B cell (primary cell): ENCODE measurements around the gene EFR3B. TPM values are rescaled to one million over a fixed set of nuclear protein-coding genes. Genes with fewer than 3 reads are reported as not detected.

ENCODE experiments used
- ATAC-seq: fragments of 200-7000 bp; cut with Tn5 transposase; one replicate; pipeline ENCODE4 v1.10.0; 2021; ENCODE audit warnings: low read depth, mild to moderate bottlenecking, moderate number of reproducible peaks, moderate library complexity
- CTCF ChIA-PET: fragments of 350-600 bp; sonication (Branson Sonifier 250); formaldehyde crosslinking; loops from one replicate; lab custom pipeline; 2021; ENCODE audit warnings: antibody characterized with exemption, inconsistent platforms; lab: Charles Lee
- POLR2A ChIA-PET: fragments of 350-600 bp; sonication (Branson Sonifier 250); formaldehyde crosslinking; loops from one replicate; lab custom pipeline; 2021; ENCODE audit warnings: antibody characterized with exemption; lab: Charles Lee
- DNase-seq: peaks from one replicate; pipeline ENCODE4 v3.0.0; 2013
- H2AFZ ChIP-seq: 2 replicates; pipeline ENCODE4 v1.6.1; 2012; ENCODE audit warnings: mild to moderate bottlenecking, low read depth, low read length; ENCODE audit not compliant: insufficient read depth, poor library complexity, severe bottlenecking
- H3K27ac ChIP-seq, 2 donors: 1 replicate in 1 of 2; 2 replicates in 1 of 2; pipeline ENCODE4 v1.5.1; 2012 to 2013; ENCODE audit warnings: low read length in 2 of 2, mild to moderate bottlenecking in 2 of 2, moderate library complexity in 1 of 2
- H3K27me3 ChIP-seq, 4 experiments: fragments of 200-600 bp in 1 of 4; sonication (generic) in 1 of 4; replicated peaks in 1 of 4; 1 replicate in 2 of 4; 2 replicates in 2 of 4; pipeline versions ENCODE4 v1.6.1 to v1.7.0; 2013 to 2016; ENCODE audit warnings: low read length in 3 of 4, mild to moderate bottlenecking in 2 of 4, mixed read lengths in 1 of 4, moderate library complexity in 1 of 4; ENCODE audit not compliant: insufficient read depth in 4 of 4, control insufficient read depth in 3 of 4; ENCODE audit errors: control extremely low read depth in 1 of 4
- H3K36me3 ChIP-seq, 2 experiments: replicated peaks in 1 of 2; 1 replicate in 1 of 2; 2 replicates in 1 of 2; pipeline versions ENCODE4 v1.6.1 to v1.7.1; 2013; ENCODE audit warnings: low read length in 1 of 2; ENCODE audit not compliant: insufficient read depth in 2 of 2, control insufficient read depth in 1 of 2; ENCODE audit errors: control extremely low read depth in 1 of 2, extremely low read depth in 1 of 2
- H3K4me1 ChIP-seq, 2 donors: fragments of 200-600 bp in 1 of 2; sonication (generic) in 1 of 2; 1 replicate in 1 of 2; 2 replicates in 1 of 2; pipeline versions ENCODE4 v1.5.1 to v1.6.1; 2013 to 2017; ENCODE audit warnings: low read length in 2 of 2; ENCODE audit not compliant: control insufficient read depth in 2 of 2, insufficient read depth in 2 of 2
- H3K4me2 ChIP-seq: replicated peaks from 2 replicates; pipeline ENCODE3; 2012; ENCODE audit warnings: mild to moderate bottlenecking, low read depth, low read length; ENCODE audit not compliant: poor library complexity, severe bottlenecking
- H3K4me3 ChIP-seq, 5 experiments: fragments of 200-600 bp in 1 of 5; sonication (generic) in 1 of 5; 1 replicate in 3 of 5; 2 replicates in 2 of 5; pipeline versions ENCODE4 v1.5.1 to v1.7.0; 2011 to 2016; ENCODE audit warnings: low read length in 4 of 5, mild to moderate bottlenecking in 4 of 5, low read depth in 2 of 5, control low read depth in 1 of 5, moderate library complexity in 1 of 5; ENCODE audit not compliant: insufficient read depth in 1 of 5; ENCODE audit errors: control extremely low read depth in 1 of 5, extremely low read depth in 1 of 5
- H3K79me2 ChIP-seq: fragments of 200-600 bp; sonication (generic); one replicate; pipeline ENCODE4 v1.6.0; 2016; ENCODE audit warnings: low read length; ENCODE audit not compliant: control insufficient read depth, insufficient read depth
- H3K9ac ChIP-seq: fragments of 200-600 bp; sonication (generic); 2 replicates; pipeline ENCODE4 v1.6.1; 2017; ENCODE audit warnings: mild to moderate bottlenecking, low read length, moderate library complexity
- H3K9me3 ChIP-seq, 3 donors: one replicate each; pipeline versions ENCODE4 v1.6.1 to v1.7.1; 2013; ENCODE audit warnings: low read length in 2 of 3; ENCODE audit not compliant: control insufficient read depth in 2 of 3, insufficient read depth in 1 of 3; ENCODE audit errors: control extremely low read depth in 1 of 3
- H4K20me1 ChIP-seq: 2 replicates; pipeline ENCODE4 v1.6.0; 2012; ENCODE audit warnings: mild to moderate bottlenecking, low read length; ENCODE audit not compliant: insufficient read depth, control insufficient read depth, poor library complexity, severe bottlenecking
- H3K27ac Mint-ChIP-seq: one replicate; pipeline ENCODE4 v1.8.0; 2021; ENCODE audit warnings: mixed read lengths
- H3K27me3 Mint-ChIP-seq: one replicate; pipeline ENCODE4 v1.8.0; 2021; ENCODE audit warnings: mixed read lengths
- H3K4me1 Mint-ChIP-seq: one replicate; pipeline ENCODE4 v1.8.0; 2021; ENCODE audit warnings: mixed read lengths
- H3K4me3 Mint-ChIP-seq: one replicate; pipeline ENCODE4 v1.8.0; 2021; ENCODE audit warnings: mixed read lengths
- H3K9me3 Mint-ChIP-seq: one replicate; pipeline ENCODE4 v1.8.0; 2022; ENCODE audit warnings: mixed read lengths; ENCODE audit not compliant: insufficient read depth
- CTCF ChIP-seq: fragments of 200-600 bp; IDR thresholded peaks from one replicate; pipeline ENCODE4 v1.8.0; 2022; ENCODE audit warnings: antibody characterized with exemption, mild to moderate bottlenecking
- EZH2 ChIP-seq: IDR thresholded peaks from 2 replicates; pipeline ENCODE4 v1.6.1; 2012; ENCODE audit warnings: borderline replicate concordance, low read depth, mild to moderate bottlenecking, moderate library complexity, low read length; ENCODE audit not compliant: insufficient read depth, poor library complexity, severe bottlenecking
- WGBS: methylation state at CpG from one replicate; pipeline ENCODE4 v1.1.5; 2013; ENCODE audit warnings: missing lambda C conversion rate; ENCODE audit not compliant: insufficient coverage; 5-methylcytosine and 5-hydroxymethylcytosine counted together
- intact Hi-C: fragments of 100-400 bp; cut with micrococcal nuclease; formaldehyde crosslinking; loops from one replicate; pipeline ENCODE4 v1.10.0; 2022
- polyA plus RNA-seq: library from polyadenylated mRNA; depleted of rRNA; stranded (reverse); fragments of >200 nt; gene quantifications from 2 replicates; pipeline ENCODE4 v1.2.3, GENCODE V29; 2012
- total RNA-seq, 2 donors: library from RNA; stranded (reverse); fragments of 120-200 nt in 1 of 2; gene quantifications; 1 replicate in 1 of 2; 2 replicates in 1 of 2; pipeline versions ENCODE4 v1.2.3 to v1.2.4, GENCODE V29; 2013 to 2022

EFR3B gene
- total and polyA plus RNA-seq, 2 donors (not counting 1 experiment from before 2014, with no cell fraction given): 0.15 TPM; not detected in 1

GRCh38 chr2:25116956-25117355 lies 75.1 kb downstream of the EFR3B start:
- ChIA-PET POLR2A (no interaction called here), CTCF (interaction anchor here (0.9 kb wide), 1 partner anchor 11 kb away, joined by 4 read pairs; no protein-coding TSS in a partner anchor)
- DNase-seq: no peak
- H3K27ac ChIP-seq: no peak overlapping the region
- ATAC-seq: no peak
- H2AFZ ChIP-seq: no peak overlapping the region
- no peak overlapping the region for H3K9ac ChIP-seq
- H3K27ac Mint-ChIP-seq: no peak overlapping the region
- no peaks in the 10 kb centered on the region for H3K9me3 ChIP-seq
- H3K79me2 ChIP-seq: no peaks in the 10 kb centered on the region
- H3K4me2 ChIP-seq: no peak overlapping the region
- no peaks in the 10 kb centered on the region for H3K4me1 ChIP-seq
- H3K9me3 Mint-ChIP-seq: no peaks in the 10 kb centered on the region
- H3K27me3 Mint-ChIP-seq: peaks cover 4% of the 10 kb centered on the region
- H3K4me3 ChIP-seq: no peak overlapping the region
- H3K36me3 ChIP-seq: no peaks in the 10 kb centered on the region
- H3K27me3 ChIP-seq: no peaks in the 10 kb centered on the region
- TF ChIP-seq EZH2 (no peak), CTCF (no peak)
- H3K4me1 Mint-ChIP-seq: no peaks in the 10 kb centered on the region
- intact Hi-C loops: no loop called here
- H3K4me3 Mint-ChIP-seq: no peak overlapping the region
- 88% methylated on average over 13 of the region's 13 CpGs for WGBS
- no peaks in the 10 kb centered on the region for H4K20me1 ChIP-seq

- intact Hi-C loops: no loop called here
- TF ChIP-seq CTCF (no peak), EZH2 (no peak)
- DNase-seq: no peak
- H3K27ac ChIP-seq: no peak overlapping the region
- H2AFZ ChIP-seq: no peak overlapping the region
- ChIA-PET POLR2A (no interaction called here), CTCF (no interaction called here)
- H3K27me3 ChIP-seq: no peaks in the 10 kb centered on the region
- Mint-ChIP-seq H3K4me3 (no peak overlapping the region), H3K9me3 (no peaks in the 10 kb centered on the region), H3K27me3 (peaks cover 10% of the 10 kb centered on the region), H3K4me1 (no peaks in the 10 kb centered on the region), H3K27ac (no peak overlapping the region)
- no peak overlapping the region for H3K4me3 ChIP-seq
- 93% methylated on average over 9 of the region's 11 CpGs for WGBS
- H3K79me2 ChIP-seq: no peaks in the 10 kb centered on the region
- no peak for ATAC-seq
- H4K20me1 ChIP-seq: no peaks in the 10 kb centered on the region
- no peaks in the 10 kb centered on the region for H3K9me3 ChIP-seq
- no peaks in the 10 kb centered on the region for H3K4me1 ChIP-seq
- H3K36me3 ChIP-seq: no peaks in the 10 kb centered on the region
- no peak overlapping the region for H3K4me2 ChIP-seq
- H3K9ac ChIP-seq: no peak overlapping the region
These were observed 77.4 kb downstream of the EFR3B start for GRCh38 chr2:25119263-25119662.
